H7 (cell line): ENCODE results near the gene PSMA6. TPM values are rescaled to one million over a fixed set of nuclear protein-coding genes. Genes with fewer than 3 reads are reported as not detected.

Source experiments
- total RNA-seq: library from RNA; depleted of rRNA; stranded (reverse); fragments of >200 nt; shearing (Covaris generic); gene quantifications from 2 replicates; pipeline ENCODE4 v1.2.3, GENCODE V29; 2014; rRNA removed

The PSMA6 gene
- total RNA-seq, 1 experiment from 2014 or later, result 232 TPM

Other genes starting within 250 kb of the PSMA6 start
- 37.3 and 43.0 TPM in 2 replicates for gene FAM177A1, start 246.1 kb upstream of the PSMA6 start, total RNA-seq
- gene PPP2R3C, start 170.4 kb upstream of the PSMA6 start, total RNA-seq, result 28.8 and 32.3 TPM in 2 replicates
- gene PRORP, start 169.8 kb upstream of the PSMA6 start, total RNA-seq, result 56.1 and 62.7 TPM in 2 replicates
- gene NFKBIA, start 112.4 kb downstream of the PSMA6 start, total RNA-seq, result 49.2 and 64.3 TPM in 2 replicates
- not detected in 2 replicates for gene INSM2, start 241.8 kb downstream of the PSMA6 start, total RNA-seq